IMR-90 (cell line): ENCODE data around the gene ITPR3. TPM values are rescaled to one million over a fixed set of nuclear protein-coding genes. Genes with fewer than 3 reads are reported as not detected.

Experiments
- ATAC-seq: fragments of 200-7000 bp; cut with Tn5 transposase; 2 replicates; pipeline ENCODE4 v1.9.1; 2020; ENCODE audit warnings: low read depth, mild to moderate bottlenecking, moderate library complexity
- BruUV-seq: library from RNA; stranded (reverse); fragments of 400-500 nt; replicated peaks from 2 replicates; lab custom pipeline; 2021; lab: Mats Ljungman, UMichigan
- CTCF ChIA-PET: fragments of 300-600 bp; formaldehyde crosslinking; extraction: SDS; loops from one replicate; lab custom pipeline; 2021; ENCODE audit warnings: antibody characterized with exemption; lab: Yijun Ruan, JAX
- POLR2A ChIA-PET: fragments of 300-600 bp; sonication (Branson Sonifier 250); formaldehyde crosslinking; loops from one replicate; lab custom pipeline; 2022; ENCODE audit warnings: antibody characterized with exemption; ENCODE audit not compliant: unreplicated experiment; lab: Charles Lee
- DNase-seq: peaks from one replicate; pipeline ENCODE4 v3.0.0; 2013
- H2AFZ ChIP-seq: replicated peaks from 2 replicates; pipeline ENCODE3; 2013; ENCODE audit warnings: low read length, mild to moderate bottlenecking; ENCODE audit not compliant: poor library complexity
- H2AK5ac ChIP-seq: 2 replicates; pipeline ENCODE4 v1.6.1; 2013; ENCODE audit warnings: low read depth, low read length, inconsistent platforms
- H2AK9ac ChIP-seq: replicated peaks from 2 replicates; pipeline ENCODE3; 2013; ENCODE audit warnings: mild to moderate bottlenecking, low read depth, low read length, moderate library complexity; ENCODE audit not compliant: poor library complexity
- H2BK120ac ChIP-seq: 2 replicates; pipeline ENCODE4 v1.6.1; 2013; ENCODE audit warnings: low read depth, low read length, inconsistent platforms
- H2BK15ac ChIP-seq: 3 replicates; pipeline ENCODE4 v1.6.1; 2013; ENCODE audit warnings: low read depth, low read length, inconsistent platforms
- H2BK20ac ChIP-seq: 2 replicates; pipeline ENCODE4 v1.6.1; 2013; ENCODE audit warnings: low read depth, mild to moderate bottlenecking, inconsistent platforms, low read length, moderate library complexity
- H2BK5ac ChIP-seq: 2 replicates; pipeline ENCODE4 v1.6.1; 2013; ENCODE audit warnings: mild to moderate bottlenecking, low read depth, low read length, inconsistent platforms; ENCODE audit not compliant: poor library complexity, severe bottlenecking
- H3K14ac ChIP-seq: replicated peaks from 2 replicates; pipeline ENCODE4 v1.6.1; 2013; ENCODE audit warnings: low read depth, low read length, inconsistent platforms
- H3K18ac ChIP-seq: 2 replicates; pipeline ENCODE4 v1.6.1; 2013; ENCODE audit warnings: low read depth, low read length, control low read depth
- H3K23ac ChIP-seq: 2 replicates; pipeline ENCODE4 v1.6.1; 2013; ENCODE audit warnings: low read depth, low read length, inconsistent platforms
- H3K27ac ChIP-seq: 2 replicates; pipeline ENCODE4 v1.5.1; 2013; ENCODE audit warnings: mild to moderate bottlenecking, control low read depth, low read length; ENCODE audit not compliant: insufficient read depth
- H3K27me3 ChIP-seq: 2 replicates; pipeline ENCODE4 v1.6.1; 2013; ENCODE audit warnings: low read length; ENCODE audit not compliant: control insufficient read depth, insufficient read depth
- H3K36me3 ChIP-seq: 2 replicates; pipeline ENCODE4 v1.6.1; 2013; ENCODE audit warnings: low read length, mixed read lengths; ENCODE audit not compliant: control insufficient read depth, insufficient read depth
- H3K4ac ChIP-seq: 2 replicates; pipeline ENCODE4 v1.6.1; 2013; ENCODE audit warnings: low read depth, low read length, inconsistent platforms
- H3K4me1 ChIP-seq: 2 replicates; pipeline ENCODE4 v1.6.1; 2013; ENCODE audit warnings: low read length, mixed read lengths; ENCODE audit not compliant: control insufficient read depth, insufficient read depth
- H3K4me2 ChIP-seq: 2 replicates; pipeline ENCODE4 v1.6.1; 2013; ENCODE audit warnings: low read depth, mild to moderate bottlenecking, control low read depth, low read length, moderate library complexity
- H3K4me3 ChIP-seq: 2 replicates; pipeline ENCODE4 v1.5.1; 2013; ENCODE audit warnings: low read depth, mild to moderate bottlenecking, control low read depth, low read length, moderate library complexity; ENCODE audit not compliant: insufficient read depth
- H3K56ac ChIP-seq: 2 replicates; pipeline ENCODE4 v1.6.1; 2013; ENCODE audit warnings: low read length, inconsistent platforms; ENCODE audit not compliant: insufficient read depth; ENCODE audit errors: extremely low read depth
- H3K79me1 ChIP-seq, 2 experiments: 2 replicates each; pipeline ENCODE4 v1.6.1; 2013; ENCODE audit warnings: low read length in 2 of 2, inconsistent platforms in 1 of 2, low read depth in 1 of 2
- H3K9ac ChIP-seq: 2 replicates; pipeline ENCODE4 v1.6.1; 2013; ENCODE audit warnings: low read depth, low read length, control low read depth
- H3K9me1 ChIP-seq: 2 replicates; pipeline ENCODE4 v1.6.1; 2013; ENCODE audit warnings: low read length, inconsistent platforms; ENCODE audit not compliant: insufficient read depth
- H3K9me3 ChIP-seq: 2 replicates; pipeline ENCODE4 v1.6.1; 2013; ENCODE audit warnings: low read length; ENCODE audit not compliant: control insufficient read depth, insufficient read depth
- H4K20me1 ChIP-seq: 2 replicates; pipeline ENCODE4 v1.6.1; 2013; ENCODE audit warnings: low read length, inconsistent platforms; ENCODE audit not compliant: insufficient read depth
- H4K5ac ChIP-seq: 2 replicates; pipeline ENCODE4 v1.6.1; 2013; ENCODE audit warnings: mild to moderate bottlenecking, low read depth, low read length, control low read depth
- H4K8ac ChIP-seq, 2 experiments: 2 replicates each; pipeline ENCODE4 v1.6.1; 2013; ENCODE audit warnings: low read depth in 2 of 2, low read length in 2 of 2, control low read depth in 1 of 2, inconsistent platforms in 1 of 2
- H4K91ac ChIP-seq: 2 replicates; pipeline ENCODE4 v1.6.1; 2013; ENCODE audit warnings: low read depth, low read length, inconsistent platforms; ENCODE audit not compliant: insufficient read depth
- BHLHE40 ChIP-seq: fragments of 150-350 bp; IDR thresholded peaks from 2 replicates; pipeline ENCODE4 v1.6.1; 2016; ENCODE audit warnings: mild to moderate bottlenecking, low read depth, low read length
- CEBPB ChIP-seq: IDR thresholded peaks from 2 replicates; pipeline ENCODE4 v1.6.1; 2012; ENCODE audit warnings: low read depth, low read length, improper control_type of control experiment
- CHD1 ChIP-seq: IDR thresholded peaks from 2 replicates; pipeline ENCODE4 v1.6.1; 2012; ENCODE audit warnings: low read depth, low read length, improper control_type of control experiment
- CTCF ChIP-seq: conservative IDR thresholded peaks from 2 replicates; pipeline ENCODE4 v1.5.1; 2012; ENCODE audit warnings: mild to moderate bottlenecking, low read depth, low read length, improper control_type of control experiment
- ELK1 ChIP-seq: fragments of 150-350 bp; IDR thresholded peaks from 2 replicates; pipeline ENCODE4 v1.6.1; 2016; ENCODE audit warnings: low read depth, mild to moderate bottlenecking, low read length, moderate library complexity, borderline replicate concordance
- FOS ChIP-seq: fragments of 150-350 bp; IDR thresholded peaks from 2 replicates; pipeline ENCODE4 v1.6.1; 2016; ENCODE audit warnings: low read depth, low read length
- MAFK ChIP-seq: IDR thresholded peaks from 2 replicates; pipeline ENCODE4 v1.6.1; 2012; ENCODE audit warnings: low read depth, low read length, improper control_type of control experiment
- MAZ ChIP-seq: IDR thresholded peaks from 2 replicates; pipeline ENCODE4 v1.6.1; 2012; ENCODE audit warnings: low read depth, mild to moderate bottlenecking, low read length, improper control_type of control experiment, moderate library complexity, borderline replicate concordance
- MXI1 ChIP-seq: IDR thresholded peaks from 2 replicates; pipeline ENCODE4 v1.6.1; 2012; ENCODE audit warnings: low read depth, mild to moderate bottlenecking, low read length, moderate library complexity, borderline replicate concordance
- NFE2L2 ChIP-seq: fragments of 150-350 bp; IDR thresholded peaks from 2 replicates; pipeline ENCODE4 v1.6.1; 2016; ENCODE audit warnings: low read depth, mild to moderate bottlenecking, low read length
- POLR2A ChIP-seq: IDR thresholded peaks from 2 replicates; pipeline ENCODE4 v1.6.1; 2012; ENCODE audit warnings: mild to moderate bottlenecking, low read depth, low read length
- RAD21 ChIP-seq: IDR thresholded peaks from 2 replicates; pipeline ENCODE4 v1.6.1; 2012; ENCODE audit warnings: low read length, improper control_type of control experiment
- RCOR1 ChIP-seq: IDR thresholded peaks from 2 replicates; pipeline ENCODE4 v1.6.1; 2012; ENCODE audit warnings: mild to moderate bottlenecking, low read length, improper control_type of control experiment; ENCODE audit not compliant: insufficient replicate concordance
- RFX5 ChIP-seq: IDR thresholded peaks from 2 replicates; pipeline ENCODE4 v1.8.0; 2012; ENCODE audit warnings: low read depth, mild to moderate bottlenecking, low read length, moderate library complexity
- SMC3 ChIP-seq: fragments of 150-350 bp; IDR thresholded peaks from 2 replicates; pipeline ENCODE4 v1.6.1; 2016; ENCODE audit warnings: low read depth, mild to moderate bottlenecking, antibody characterized with exemption, low read length, moderate library complexity
- USF2 ChIP-seq: fragments of 150-350 bp; IDR thresholded peaks from 2 replicates; pipeline ENCODE4 v1.6.1; 2017; ENCODE audit warnings: mild to moderate bottlenecking, antibody characterized with exemption, low read length, low read depth
- WGBS, 2 experiments: methylation state at CpG; one replicate each; pipeline versions ENCODE4 v1.1.5 to v1.1.7; 2013; ENCODE audit warnings: missing lambda C conversion rate in 2 of 2; ENCODE audit not compliant: insufficient read length in 1 of 2; ENCODE audit errors: extremely low coverage in 2 of 2; 5-methylcytosine and 5-hydroxymethylcytosine counted together
- dilution Hi-C: fragments of 300-500 bp; cut with HindIII; formaldehyde crosslinking; loops from one replicate; pipeline ENCODE4 v1.14.3; 2018; ENCODE audit warnings: low sequenced_read_pairs; ENCODE audit not compliant: unreplicated experiment
- in situ Hi-C: fragments of 300-500 bp; cut with MboI; formaldehyde crosslinking; loops from 3 replicates; pipeline ENCODE4 v1.14.3; 2019; ENCODE audit warnings: low sequenced_read_pairs, inconsistent platforms, mixed read lengths
- intact Hi-C: fragments of 100-400 bp; cut with micrococcal nuclease; formaldehyde crosslinking; loops from 2 replicates; pipeline ENCODE4 v1.10.0; 2022
- polyA plus RNA-seq, 3 experiments: library from polyadenylated mRNA; depleted of rRNA; stranded (reverse); fragments of >200 nt; gene quantifications; 2 replicates each; pipeline ENCODE4 v1.2.3, GENCODE V29; 2012; ENCODE audit warnings: low replicate concordance in 1 of 3
- total RNA-seq: library from RNA; depleted of rRNA; stranded (reverse); fragments of >200 nt; gene quantifications from 2 replicates; pipeline ENCODE4 v1.2.3, GENCODE V29; 2012

ITPR3 gene
- total and polyA plus RNA-seq, 2 of the 4 experiments (the other 2 are of a cell fraction): 1.6 to 3.7 TPM

- Histone ChIP-seq H3K9me1 (no peaks in the 10 kb centered on the region), H4K20me1 (no peaks in the 10 kb centered on the region), H3K23ac (no peak overlapping the region), H4K5ac (no peak overlapping the region), H2AK5ac (no peak overlapping the region), H2BK5ac (no peak overlapping the region), H3K14ac (no peak overlapping the region), H3K4me3 (no peak overlapping the region), H2BK20ac (no peak overlapping the region), H3K18ac (no peak overlapping the region), H2AK9ac (no peak overlapping the region), H3K9ac (no peak overlapping the region), H3K56ac (no peak overlapping the region), H4K8ac (no peak overlapping the region), H3K36me3 (no peaks in the 10 kb centered on the region), H3K4me2 (no peak overlapping the region), H3K4ac (no peak overlapping the region), H2BK15ac (no peak overlapping the region), H3K9me3 (no peaks in the 10 kb centered on the region), H3K27ac (no peak overlapping the region), H3K79me1 (0 out of 4 replicates have a peak, but pooled peaks cover 0 to under 1% of the 10 kb centered on the region in 2 experiments), H4K91ac (no peak overlapping the region), H3K4me1 (peaks cover 5% of the 10 kb centered on the region; the same call in 1 of the 2 replicates), H2AFZ (no peak overlapping the region), H2BK120ac (no peak overlapping the region), H3K27me3 (peaks cover 1% of the 10 kb centered on the region; the same call in 1 of the 2 replicates)
- intact Hi-C loops (no loop called here), dilution Hi-C loops (no loop called here), in situ Hi-C loops (no loop called here)
- POLR2A ChIA-PET: no interaction called here
- 86% methylated on average over 1 of the region's 1 CpG; no CpG with 5 or more reads in 1 of the 2 experiments for WGBS, 2 experiments
- no peak for ATAC-seq
- no peak for TF ChIP-seq MAFK
- TF ChIP-seq RFX5: no peak
- TF ChIP-seq BHLHE40: no peak
- TF ChIP-seq SMC3: no peak
- TF ChIP-seq CTCF: no peak
- no peak for TF ChIP-seq RCOR1
- TF ChIP-seq FOS: no peak
- no peak for TF ChIP-seq CHD1
- no peak for TF ChIP-seq NFE2L2
- TF ChIP-seq MAZ: no peak
- TF ChIP-seq CEBPB: no peak
- TF ChIP-seq ELK1: no peak
- TF ChIP-seq RAD21: no peak
- TF ChIP-seq USF2: no peak
- TF ChIP-seq POLR2A: no peak
- no peak for TF ChIP-seq MXI1
- CTCF ChIA-PET: no interaction called here
- BruUV-seq: no TSS peak
- no peak for DNase-seq
Measured at GRCh38 chr6:33639559-33639958, 18.4 kb downstream of the ITPR3 start.
